ENCODE results near the gene TPRN. TPM values are rescaled to one million over a fixed set of nuclear protein-coding genes. Genes with fewer than 3 reads are reported as not detected.

Gene TPRN
- total and polyA plus RNA-seq, 2 of the 4 experiments (the other 2 are of a cell fraction), result 1.8 to 5.3 TPM

GRCh38 chr9:137170486-137171148 is 29.9 kb downstream of the TPRN start:
- H2BK15ac ChIP-seq (ENCODE audit: low read depth, low read length), result no peak overlapping the region
- no peak overlapping the region for H2AFZ ChIP-seq (replicated peaks; ENCODE audit: low read length, poor library complexity)
- no peak for ATAC-seq (ENCODE audit: low read depth)
- H3K79me1 ChIP-seq (ENCODE audit: low read depth in 1 of 2, low read length in 2 of 2), result no peaks in the 10 kb centered on the region
- peaks cover 4% of the 10 kb centered on the region; the same call in 1 of the 2 replicates for H3K4me1 ChIP-seq (ENCODE audit: control insufficient read depth, insufficient read depth, low read length)
- H3K4ac ChIP-seq (ENCODE audit: low read depth, low read length), result no peak overlapping the region
- no peak overlapping the region for H3K23ac ChIP-seq (ENCODE audit: low read depth, low read length)
- WGBS, 2 experiments (ENCODE audit: extremely low coverage in 2 of 2, insufficient read length in 1 of 2), result 17% methylated on average over 1 of the region's 14 CpGs; no CpG with 5 or more reads in 1 of the 2 experiments
- peaks cover 63% of the 10 kb centered on the region for H3K27me3 ChIP-seq (ENCODE audit: control insufficient read depth, insufficient read depth, low read length)
- H3K36me3 ChIP-seq (ENCODE audit: control insufficient read depth, insufficient read depth, low read length), result no peaks in the 10 kb centered on the region
- H3K14ac ChIP-seq (replicated peaks; ENCODE audit: low read depth, low read length), result no peak overlapping the region
- no peak overlapping the region for H3K4me3 ChIP-seq (ENCODE audit: insufficient read depth, low read depth, low read length)
- TF ChIP-seq CHD1 (IDR thresholded peaks at IDR 0.05; ENCODE audit: low read depth, low read length), result no peak
- no peak for TF ChIP-seq RCOR1 (IDR thresholded peaks at IDR 0.05; ENCODE audit: insufficient replicate concordance, low read length)
- TF ChIP-seq CEBPB (IDR thresholded peaks at IDR 0.05; ENCODE audit: low read depth, low read length), result no peak
- TF ChIP-seq POLR2A (IDR thresholded peaks at IDR 0.05; ENCODE audit: low read depth, low read length), result no peak
- no peak for TF ChIP-seq USF2 (IDR thresholded peaks at IDR 0.05; ENCODE audit: low read depth, low read length)
- no peak for TF ChIP-seq NFE2L2 (IDR thresholded peaks at IDR 0.05; ENCODE audit: low read depth, low read length)
- no peak for TF ChIP-seq BHLHE40 (IDR thresholded peaks at IDR 0.05; ENCODE audit: low read depth, low read length)
- no peak for TF ChIP-seq MXI1 (IDR thresholded peaks at IDR 0.05; ENCODE audit: borderline replicate concordance, low read depth, low read length)
- TF ChIP-seq MAZ (IDR thresholded peaks at IDR 0.05; ENCODE audit: borderline replicate concordance, low read depth, low read length), result no peak
- TF ChIP-seq FOS (IDR thresholded peaks at IDR 0.05; ENCODE audit: low read depth, low read length), result no peak
- no peak for TF ChIP-seq ELK1 (IDR thresholded peaks at IDR 0.05; ENCODE audit: borderline replicate concordance, low read depth, low read length)
- TF ChIP-seq RFX5 (IDR thresholded peaks at IDR 0.05; ENCODE audit: low read depth, low read length), result no peak
- TF ChIP-seq MAFK (IDR thresholded peaks at IDR 0.05; ENCODE audit: low read depth, low read length), result no peak
- TF ChIP-seq SMC3 (IDR thresholded peaks at IDR 0.05; ENCODE audit: low read depth, low read length), result no peak
- no peak for TF ChIP-seq RAD21 (IDR thresholded peaks at IDR 0.05; ENCODE audit: low read length)
- TF ChIP-seq CTCF (conservative IDR thresholded peaks at IDR 0.05; ENCODE audit: low read depth, low read length), result no peak
- intact Hi-C loops (cut with micrococcal nuclease), result no loop called here
- BruUV-seq (replicated peaks), result no TSS peak
- dilution Hi-C loops (cut with HindIII; ENCODE audit: low sequenced_read_pairs, unreplicated experiment), result no loop called here
- no peak overlapping the region for H3K4me2 ChIP-seq (ENCODE audit: low read depth, low read length)
- no peak for DNase-seq
- no peaks in the 10 kb centered on the region for H3K9me1 ChIP-seq (ENCODE audit: insufficient read depth, low read length)
- H4K8ac ChIP-seq (ENCODE audit: low read depth in 2 of 2, low read length in 2 of 2), result no peak overlapping the region
- no peak overlapping the region for H4K5ac ChIP-seq (ENCODE audit: low read depth, low read length)
- H2AK5ac ChIP-seq (ENCODE audit: low read depth, low read length), result no peak overlapping the region
- H2BK5ac ChIP-seq (ENCODE audit: low read depth, low read length, poor library complexity, severe bottlenecking), result no peak overlapping the region
- H3K27ac ChIP-seq (ENCODE audit: insufficient read depth, low read length), result no peak overlapping the region
- no peak overlapping the region for H2BK20ac ChIP-seq (ENCODE audit: low read depth, low read length)
- no peak overlapping the region for H3K56ac ChIP-seq (ENCODE audit: extremely low read depth, insufficient read depth, low read length)
- H3K9me3 ChIP-seq (ENCODE audit: control insufficient read depth, insufficient read depth, low read length), result no peaks in the 10 kb centered on the region
- no peak overlapping the region for H4K91ac ChIP-seq (ENCODE audit: insufficient read depth, low read depth, low read length)
- no peaks in the 10 kb centered on the region for H4K20me1 ChIP-seq (ENCODE audit: insufficient read depth, low read length)
- CTCF ChIA-PET, result no interaction called here
- H3K9ac ChIP-seq (ENCODE audit: low read depth, low read length), result no peak overlapping the region
- no peak overlapping the region for H2BK120ac ChIP-seq (ENCODE audit: low read depth, low read length)
- no peak overlapping the region for H2AK9ac ChIP-seq (replicated peaks; ENCODE audit: low read depth, low read length, poor library complexity)
- no peak overlapping the region for H3K18ac ChIP-seq (ENCODE audit: low read depth, low read length)
- POLR2A ChIA-PET (ENCODE audit: unreplicated experiment), result no interaction called here
- in situ Hi-C loops (cut with MboI; ENCODE audit: low sequenced_read_pairs), result no loop called here
